GM23248 (cell line): ENCODE results near the gene AFG3L2. TPM values are rescaled to one million over a fixed set of nuclear protein-coding genes. Genes with fewer than 3 reads are reported as not detected.

Experiments used
- DNase-seq: peaks from one replicate; pipeline ENCODE4 v3.0.0-alpha.2; 2015
- H2AFZ ChIP-seq: fragments of 200-600 bp; sonication (generic); 2 replicates; pipeline ENCODE4 v1.6.1; 2016; ENCODE audit warnings: antibody characterized with exemption
- H3F3A ChIP-seq: fragments of 200-600 bp; sonication (generic); 2 replicates; pipeline ENCODE4 v1.6.1; 2016; ENCODE audit warnings: mild to moderate bottlenecking, antibody characterized with exemption, mixed run types; ENCODE audit not compliant: insufficient read depth
- H3K27ac ChIP-seq: fragments of 200-600 bp; sonication (generic); 2 replicates; pipeline ENCODE4 v1.5.1; 2016; ENCODE audit warnings: mild to moderate bottlenecking
- H3K27me3 ChIP-seq: fragments of 200-600 bp; sonication (generic); replicated peaks from 2 replicates; pipeline ENCODE4 v1.6.1; 2016; ENCODE audit warnings: mild to moderate bottlenecking; ENCODE audit not compliant: insufficient read depth
- H3K36me3 ChIP-seq: fragments of 200-600 bp; sonication (generic); 2 replicates; pipeline ENCODE4 v1.6.1; 2016; ENCODE audit warnings: low read depth, mild to moderate bottlenecking
- H3K4me1 ChIP-seq: fragments of 200-600 bp; sonication (generic); 2 replicates; pipeline ENCODE4 v1.6.1; 2016; ENCODE audit warnings: mild to moderate bottlenecking; ENCODE audit not compliant: insufficient read depth
- H3K4me2 ChIP-seq: fragments of 200-600 bp; sonication (generic); one replicate; pipeline ENCODE4 v1.6.1; 2016; ENCODE audit warnings: mild to moderate bottlenecking; ENCODE audit not compliant: unreplicated experiment
- H3K4me3 ChIP-seq: fragments of 200-600 bp; sonication (generic); 2 replicates; pipeline ENCODE4 v1.5.1; 2016; ENCODE audit warnings: mild to moderate bottlenecking
- H3K79me2 ChIP-seq: fragments of 200-600 bp; sonication (generic); 2 replicates; pipeline ENCODE4 v1.6.1; 2016; ENCODE audit warnings: mild to moderate bottlenecking; ENCODE audit not compliant: insufficient read depth
- H3K9ac ChIP-seq: fragments of 200-600 bp; sonication (generic); 2 replicates; pipeline ENCODE4 v1.6.1; 2016; ENCODE audit warnings: mild to moderate bottlenecking
- H3K9me2 ChIP-seq: fragments of 200-600 bp; sonication (generic); 2 replicates; pipeline ENCODE4 v1.6.1; 2016; ENCODE audit warnings: mixed run types, mild to moderate bottlenecking, moderate library complexity; ENCODE audit not compliant: insufficient read depth
- H3K9me3 ChIP-seq: fragments of 200-600 bp; sonication (generic); one replicate; pipeline ENCODE4 v1.6.1; 2017; ENCODE audit warnings: low read depth
- H4K20me1 ChIP-seq: fragments of 200-600 bp; sonication (generic); 2 replicates; pipeline ENCODE4 v1.6.0; 2016; ENCODE audit not compliant: insufficient read depth
- EZH2 ChIP-seq: fragments of 200-600 bp; sonication (generic); IDR thresholded peaks from 2 replicates; pipeline ENCODE4 v1.6.1; 2018; ENCODE audit warnings: antibody characterized with exemption, mild to moderate bottlenecking; ENCODE audit not compliant: insufficient read depth, poor library complexity, severe bottlenecking
- EZH2phosphoT487 ChIP-seq: fragments of 200-600 bp; sonication (generic); IDR thresholded peaks from 2 replicates; pipeline ENCODE4 v1.6.1; 2018; ENCODE audit warnings: antibody characterized with exemption, moderate library complexity, mild to moderate bottlenecking, low read depth; ENCODE audit not compliant: insufficient read depth
- WGBS, 2 experiments: methylation state at CpG; one replicate each; pipeline ENCODE4 v1.1.6; 2015 to 2017; ENCODE audit warnings: low lambda C conversion rate in 2 of 2, low coverage in 1 of 2; ENCODE audit errors: missing lambda C conversion rate in 2 of 2; 5-methylcytosine and 5-hydroxymethylcytosine counted together
- in situ Hi-C: fragments of 300-500 bp; cut with MboI; formaldehyde crosslinking; loops from 2 replicates; pipeline ENCODE4 v1.15.0; 2020
- polyA plus RNA-seq: library from polyadenylated mRNA; unstranded; fragments of >200 nt; fragmentation: Nextera tagmentation; extraction: Ambion mirVana; gene quantifications from 2 replicates; pipeline ENCODE4 v1.2.1, GENCODE V29; 2016
- total RNA-seq: library from RNA; depleted of rRNA; stranded (reverse); fragments of >200 nt; shearing (Covaris generic); gene quantifications from 2 replicates; pipeline ENCODE4 v1.2.3, GENCODE V29; 2014

The AFG3L2 gene
- total and polyA plus RNA-seq, 2 experiments from 2014 or later = 28.1 to 40.6 TPM

DNA sequence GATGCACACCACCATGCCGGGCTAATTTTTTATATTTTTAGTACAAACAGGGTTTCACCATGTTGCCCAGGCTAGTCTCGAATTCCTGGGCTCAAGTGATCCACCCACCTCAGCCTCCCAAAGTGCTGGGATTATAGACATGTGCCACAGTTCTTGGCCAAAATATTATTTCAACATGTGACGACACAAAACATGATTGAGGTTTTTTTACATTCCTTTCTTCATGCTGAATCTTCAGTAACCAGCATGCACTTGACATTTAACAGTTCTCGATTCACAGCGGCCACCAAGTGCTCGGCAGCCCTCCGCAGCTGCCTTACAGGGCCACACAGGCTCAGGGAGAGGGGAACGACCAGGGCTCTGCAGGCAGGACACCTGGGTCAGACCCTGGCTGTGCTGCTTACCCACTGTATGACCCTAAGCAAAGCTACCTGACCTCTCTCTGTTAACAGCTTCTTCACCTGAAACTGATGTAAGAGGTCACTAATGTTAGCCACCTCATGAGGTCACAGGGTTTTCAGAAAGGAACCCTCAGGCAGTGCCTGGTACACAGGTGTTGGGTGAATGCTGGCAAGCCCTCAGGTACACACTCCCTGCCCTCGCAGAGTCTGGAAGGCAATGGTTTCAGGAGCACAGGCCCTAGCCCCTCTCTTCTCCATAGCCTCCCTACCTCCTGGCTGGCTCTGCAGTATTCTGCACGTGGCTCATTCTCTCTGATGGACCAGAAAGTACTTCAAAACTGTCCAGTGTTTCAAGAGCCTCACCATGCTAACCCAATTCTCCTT, 43.3 kb downstream of the AFG3L2 start:
- H3K9me2 ChIP-seq = no peaks in the 10 kb centered on the region
- H3K27ac ChIP-seq = no peak overlapping the region
- no peak overlapping the region for H2AFZ ChIP-seq
- H3K79me2 ChIP-seq = no peaks in the 10 kb centered on the region
- H3K9ac ChIP-seq = no peak overlapping the region
- in situ Hi-C loops = no loop called here
- no peaks in the 10 kb centered on the region for H3K9me3 ChIP-seq
- TF ChIP-seq EZH2 = no peak
- no peak for TF ChIP-seq EZH2phosphoT487
- peak; percentile 31 for DNase-seq
- 58 to 60% methylated on average over 10 of the region's 10 CpGs for WGBS, 2 experiments
- no peaks in the 10 kb centered on the region for H4K20me1 ChIP-seq
- H3K4me2 ChIP-seq = no peak overlapping the region
- H3F3A ChIP-seq = peaks cover 33% of the 10 kb centered on the region
- H3K4me3 ChIP-seq = no peak overlapping the region
- H3K27me3 ChIP-seq = no peaks in the 10 kb centered on the region
- peaks cover 10% of the 10 kb centered on the region; the same call in 1 of the 2 replicates for H3K4me1 ChIP-seq
- H3K36me3 ChIP-seq = peaks cover 8% of the 10 kb centered on the region

- Histone ChIP-seq H3F3A (peaks cover 50% of the 10 kb centered on the region), H3K36me3 (peaks cover 18% of the 10 kb centered on the region), H2AFZ (no peak overlapping the region), H3K9me3 (no peaks in the 10 kb centered on the region), H3K79me2 (peaks cover 13% of the 10 kb centered on the region), H3K9me2 (no peaks in the 10 kb centered on the region), H3K27ac (no peak overlapping the region), H3K4me1 (0 out of 2 replicates have a peak, but pooled peaks cover 7% of the 10 kb centered on the region), H3K4me3 (no peak overlapping the region), H3K9ac (no peak overlapping the region), H3K4me2 (no peak overlapping the region), H4K20me1 (no peaks in the 10 kb centered on the region; the same call in 1 of the 2 replicates), H3K27me3 (no peaks in the 10 kb centered on the region)
- DNase-seq = no peak
- 94 to 98% methylated on average over 4 of the region's 4 CpGs for WGBS, 2 experiments
- TF ChIP-seq EZH2phosphoT487 (no peak), EZH2 (no peak)
- in situ Hi-C loops = no loop called here
These were observed 46.3 kb downstream of the AFG3L2 start for GRCh38 chr18:12330766-12331165.

DNA sequence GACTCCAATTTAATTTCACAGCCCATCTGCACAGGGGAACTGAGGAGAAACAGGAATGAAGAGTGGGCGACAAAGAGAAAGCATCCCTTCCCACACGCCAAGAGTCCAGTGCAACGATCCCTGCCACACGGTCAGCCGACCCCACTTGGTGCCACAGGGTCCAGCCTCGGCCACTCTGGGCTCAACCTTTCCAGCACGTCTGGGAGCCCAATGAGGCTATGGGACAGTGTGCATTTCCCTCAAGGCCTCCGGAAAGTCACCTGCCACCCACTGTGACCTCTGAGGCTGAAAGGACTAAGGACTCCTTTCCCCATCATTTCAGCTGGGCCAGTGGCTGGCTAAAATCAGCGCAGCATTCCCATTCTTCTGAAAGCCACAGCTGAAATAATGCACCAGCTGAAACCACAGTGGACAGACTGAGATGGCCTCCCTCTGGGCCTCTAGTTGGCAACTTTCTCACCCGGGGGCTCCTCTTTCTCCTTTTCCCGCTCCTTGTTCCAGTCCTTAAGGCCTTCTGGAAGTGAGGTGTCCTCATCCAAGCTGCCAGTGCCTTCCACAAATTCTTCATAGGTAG, 47.8 kb downstream of the AFG3L2 start:
- peak overlapping the region; percentile 84; the same call in 1 of the 2 replicates for H3K27ac ChIP-seq
- no peak overlapping the region for H2AFZ ChIP-seq
- peaks cover 25% of the 10 kb centered on the region for H3K79me2 ChIP-seq
- H3K9ac ChIP-seq = no peak overlapping the region
- 0 out of 2 replicates have a peak, but pooled peaks cover 7% of the 10 kb centered on the region for H3K4me1 ChIP-seq
- no peak overlapping the region for H3K4me2 ChIP-seq
- H3K27me3 ChIP-seq = no peaks in the 10 kb centered on the region
- DNase-seq = no peak
- TF ChIP-seq EZH2 = no peak
- no peak for TF ChIP-seq EZH2phosphoT487
- H3F3A ChIP-seq = peaks cover 55% of the 10 kb centered on the region
- peaks cover 30% of the 10 kb centered on the region for H3K36me3 ChIP-seq
- H3K4me3 ChIP-seq = no peak overlapping the region
- no peaks in the 10 kb centered on the region for H3K9me3 ChIP-seq
- in situ Hi-C loops = no loop called here
- 92 to 93% methylated on average over 11 of the region's 11 CpGs for WGBS, 2 experiments
- H4K20me1 ChIP-seq = no peaks in the 10 kb centered on the region; the same call in 1 of the 2 replicates
- H3K9me2 ChIP-seq = no peaks in the 10 kb centered on the region

DNA sequence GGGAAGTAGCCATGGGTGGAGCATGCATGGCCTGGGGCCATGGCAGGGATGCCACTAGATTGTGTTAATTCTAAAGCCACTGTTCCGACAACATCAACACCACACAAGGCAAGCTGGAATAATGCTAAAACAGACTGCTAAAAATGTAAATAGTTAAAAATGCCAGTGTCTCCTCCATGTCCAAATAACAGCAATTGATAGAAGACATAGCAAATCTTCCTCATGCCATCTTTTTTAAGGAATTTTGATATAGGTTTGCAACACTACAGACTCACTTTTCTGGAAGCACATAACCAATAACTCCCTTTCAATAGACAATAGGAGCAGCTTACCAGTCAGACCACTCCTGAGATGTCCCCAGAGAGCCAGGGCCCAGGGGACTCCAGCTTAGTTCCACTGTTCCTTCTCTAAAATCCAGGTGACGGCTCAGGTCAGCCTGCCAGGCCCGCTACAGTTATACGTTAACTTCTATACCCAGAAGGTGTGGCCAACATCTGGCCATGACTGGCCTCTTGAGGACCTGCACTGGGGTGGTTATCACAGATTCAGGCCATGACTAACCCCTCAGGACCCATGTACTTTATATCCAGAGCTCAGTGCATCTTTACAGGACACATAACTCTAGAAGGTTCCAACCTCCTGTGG, 48.7 kb downstream of the AFG3L2 start:
- no peak for DNase-seq
- H3K27ac ChIP-seq = peak overlapping the region; percentile 84; the same call in 1 of the 2 replicates
- peaks cover 35% of the 10 kb centered on the region for H3K79me2 ChIP-seq
- H3K4me2 ChIP-seq = no peak overlapping the region
- WGBS, 2 experiments = 88 to 90% methylated on average over 4 of the region's 4 CpGs
- peaks cover 63% of the 10 kb centered on the region for H3F3A ChIP-seq
- 0 out of 2 replicates have a peak, but pooled peaks cover 7% of the 10 kb centered on the region for H3K4me1 ChIP-seq
- in situ Hi-C loops = no loop called here
- H4K20me1 ChIP-seq = peaks cover 6% of the 10 kb centered on the region; the same call in 1 of the 2 replicates
- TF ChIP-seq EZH2 (no peak), EZH2phosphoT487 (no peak)
- H3K9me2 ChIP-seq = no peaks in the 10 kb centered on the region
- H3K27me3 ChIP-seq = no peaks in the 10 kb centered on the region
- H2AFZ ChIP-seq = no peak overlapping the region
- H3K36me3 ChIP-seq = peaks cover 38% of the 10 kb centered on the region
- no peaks in the 10 kb centered on the region for H3K9me3 ChIP-seq
- no peak overlapping the region for H3K9ac ChIP-seq
- no peak overlapping the region for H3K4me3 ChIP-seq
